WTC11 (cell line): Measurements from ENCODE around the gene LIMK1. TPM values are rescaled to one million over a fixed set of nuclear protein-coding genes. Genes with fewer than 3 reads are reported as not detected.
A peak's percentile ranks its signal among the peaks of the same experiment; 100 is the strongest.

Experiments used
- ATAC-seq: fragments of 200-7000 bp; cut with Tn5 transposase; 2 replicates; pipeline ENCODE4 v1.10.0; 2021; ENCODE audit warnings: mild to moderate bottlenecking, moderate library complexity
- CTCF ChIA-PET: fragments of 300-600 bp; sonication (Branson Sonifier 250); formaldehyde crosslinking; loops from one replicate; lab custom pipeline; 2021; ENCODE audit warnings: antibody characterized with exemption; lab: Charles Lee
- POLR2A ChIA-PET: fragments of 350-600 bp; sonication (Branson Sonifier 250); formaldehyde crosslinking; loops from one replicate; lab custom pipeline; 2021; ENCODE audit warnings: antibody characterized with exemption; lab: Charles Lee
- DNase-seq: peaks from one replicate; pipeline ENCODE4 v3.0.0; 2021; ENCODE audit warnings: low spot score
- H3K27ac Mint-ChIP-seq: 2 replicates; pipeline ENCODE4 v1.8.0; 2021; ENCODE audit warnings: mixed read lengths
- H3K27me3 Mint-ChIP-seq: 2 replicates; pipeline ENCODE4 v1.8.0; 2021; ENCODE audit warnings: low read depth, mild to moderate bottlenecking, moderate library complexity, mixed read lengths
- H3K36me3 Mint-ChIP-seq: 2 replicates; pipeline ENCODE4 v1.8.0; 2021; ENCODE audit warnings: mixed read lengths
- H3K4me1 Mint-ChIP-seq: 2 replicates; pipeline ENCODE4 v1.8.0; 2022; ENCODE audit warnings: mixed read lengths
- H3K4me3 Mint-ChIP-seq: 2 replicates; pipeline ENCODE4 v1.8.0; 2021; ENCODE audit warnings: mild to moderate bottlenecking, moderate library complexity, mixed read lengths
- H3K9me3 Mint-ChIP-seq: 2 replicates; pipeline ENCODE4 v1.8.0; 2021; ENCODE audit warnings: mixed read lengths
- AFF4 ChIP-seq: sonication (generic); formaldehyde crosslinking; IDR thresholded peaks from 2 replicates; pipeline ENCODE4 v1.8.1; 2023; ENCODE audit warnings: mild to moderate bottlenecking, missing genetic modification reagents, borderline replicate concordance
- ARID4B ChIP-seq: sonication (generic); formaldehyde crosslinking; IDR thresholded peaks from 2 replicates; pipeline ENCODE4 v1.8.0; 2023; ENCODE audit warnings: missing genetic modification reagents, mild to moderate bottlenecking, borderline replicate concordance
- GRHL2 ChIP-seq: fragments of 250-450 bp; sonication (Bioruptor Pico); IDR thresholded peaks from 2 replicates; pipeline ENCODE4 v1.8.0; 2022; ENCODE audit warnings: mild to moderate bottlenecking, moderate library complexity; ENCODE audit not compliant: insufficient replicate concordance, severe bottlenecking
- IRF1 ChIP-seq: sonication (generic); formaldehyde crosslinking; IDR thresholded peaks from 2 replicates; pipeline ENCODE4 v1.8.0; 2023; ENCODE audit warnings: missing genetic modification reagents
- JAZF1 ChIP-seq: fragments of 250-450 bp; sonication (Bioruptor Pico); IDR thresholded peaks from 2 replicates; pipeline ENCODE4 v1.9.0; 2021; ENCODE audit warnings: moderate library complexity, mild to moderate bottlenecking, inconsistent platforms
- MAX ChIP-seq: sonication (generic); formaldehyde crosslinking; IDR thresholded peaks from 2 replicates; pipeline ENCODE4 v1.8.0; 2022; ENCODE audit warnings: mild to moderate bottlenecking, missing genetic modification reagents
- NR1H2 ChIP-seq: sonication (generic); formaldehyde crosslinking; IDR thresholded peaks from 2 replicates; pipeline ENCODE4 v1.9.0; 2021; ENCODE audit warnings: mild to moderate bottlenecking, moderate library complexity, missing genetic modification reagents
- NR3C1 ChIP-seq: sonication (generic); formaldehyde crosslinking; conservative IDR thresholded peaks from 2 replicates; pipeline ENCODE4 v1.8.1; 2023; ENCODE audit warnings: low read depth, mild to moderate bottlenecking, missing genetic modification reagents
- PREB ChIP-seq: sonication (generic); formaldehyde crosslinking; IDR thresholded peaks from 2 replicates; pipeline ENCODE4 v1.8.1; 2022; ENCODE audit warnings: mild to moderate bottlenecking, missing genetic modification reagents, moderate library complexity, borderline replicate concordance
- STAT6 ChIP-seq: sonication (generic); formaldehyde crosslinking; conservative IDR thresholded peaks from 2 replicates; pipeline ENCODE4 v1.8.1; 2023; ENCODE audit warnings: mild to moderate bottlenecking, low read depth, missing genetic modification reagents, moderate library complexity
- ZNF512 ChIP-seq: sonication (generic); formaldehyde crosslinking; IDR thresholded peaks from 2 replicates; pipeline ENCODE4 v1.8.1; 2022; ENCODE audit warnings: missing genetic modification reagents, borderline replicate concordance
- total RNA-seq: library from RNA; stranded (reverse); gene quantifications from 3 replicates; pipeline ENCODE4 v1.2.3, GENCODE V29; 2021

Gene LIMK1
- total RNA-seq, 1 experiment from 2014 or later = 85.4 TPM

- TF ChIP-seq AFF4 = no peak
- TF ChIP-seq STAT6 = no peak
- no peak for TF ChIP-seq JAZF1 (CRISPR knock-in tag)
- no peak for TF ChIP-seq ZNF512 (CRISPR knock-in tag)
These were observed 23.2 kb downstream of the LIMK1 start (continued) for GRCh38 chr7:74106846-74107245.

- ATAC-seq = peak; percentile 93
- TF ChIP-seq MAX (CRISPR knock-in tag) (0 out of 2 replicates have a peak, but pooled peaks have one; percentile 22), ARID4B (CRISPR knock-in tag) (no peak)
- TF ChIP-seq, all 79 proteins: peak for 1
- Mint-ChIP-seq H3K36me3 (peaks cover 34% of the 10 kb centered on the region), H3K4me3 (no peak overlapping the region), H3K27ac (no peak overlapping the region), H3K27me3 (peaks cover 3% of the 10 kb centered on the region; the same call in 1 of the 2 replicates), H3K9me3 (peaks cover 4% of the 10 kb centered on the region), H3K4me1 (no peaks in the 10 kb centered on the region)
- ChIA-PET CTCF (interaction anchor here (1.8 kb wide), 1 partner anchor 68 kb away, joined by 8 read pairs; no protein-coding TSS in a partner anchor), POLR2A (no interaction called here)
- DNase-seq = peak; percentile 75
These were observed 31.7 kb downstream of the LIMK1 start for GRCh38 chr7:74115326-74115725.

GRCh38 chr7:74116356-74116755 is 32.8 kb downstream of the LIMK1 start:
- POLR2A ChIA-PET = interaction anchor here (0.7 kb wide), 1 partner anchor 23 kb away, joined by 3 read pairs; no protein-coding TSS in a partner anchor
- ATAC-seq (no peak), DNase-seq (no peak)
- H3K27ac Mint-ChIP-seq = no peak overlapping the region
- H3K36me3 Mint-ChIP-seq = peaks cover 29% of the 10 kb centered on the region
- H3K9me3 Mint-ChIP-seq = peaks cover 4% of the 10 kb centered on the region
- CTCF ChIA-PET = interaction anchor here (1.8 kb wide), 1 partner anchor 67 kb away, joined by 8 read pairs; no protein-coding TSS in a partner anchor
- no peaks in the 10 kb centered on the region for H3K4me1 Mint-ChIP-seq
- H3K27me3 Mint-ChIP-seq = peaks cover 3% of the 10 kb centered on the region; the same call in 1 of the 2 replicates
- no peak overlapping the region for H3K4me3 Mint-ChIP-seq
- TF ChIP-seq NR1H2 (CRISPR knock-in tag) = no peak
- TF ChIP-seq NR3C1 (CRISPR knock-in tag) = no peak
- TF ChIP-seq IRF1 (CRISPR knock-in tag) = no peak
- no peak for TF ChIP-seq ARID4B (CRISPR knock-in tag)
- no peak for TF ChIP-seq GRHL2 (CRISPR knock-in tag)
- TF ChIP-seq PREB (CRISPR knock-in tag) = no peak
